ENCODE results near the gene PSMA5.

Gene PSMA5

GRCh38 chr1:109472779-109473178, 46.5 kb upstream of the PSMA5 start (continued):
- no peak for TF ChIP-seq ZNF600 (tag by site-specific recombination; IDR thresholded peaks at IDR 0.05)
- no peak for TF ChIP-seq ZNF266 (tag by site-specific recombination; IDR thresholded peaks at IDR 0.05; ENCODE audit: low read depth)
- TF ChIP-seq TCF7L2 (IDR thresholded peaks at IDR 0.05; ENCODE audit: borderline replicate concordance, low read depth, low read length), result no peak
- TF ChIP-seq PRDM1 (tag by site-specific recombination; IDR thresholded peaks at IDR 0.05), result no peak
- no peak for TF ChIP-seq ZNF354C (tag by site-specific recombination; IDR thresholded peaks at IDR 0.05; ENCODE audit: borderline replicate concordance, low read depth)
- no peak for TF ChIP-seq KLF10 (tag by site-specific recombination; IDR thresholded peaks at IDR 0.05)
- TF ChIP-seq SP7 (tag by site-specific recombination; IDR thresholded peaks at IDR 0.05), result no peak

GRCh38 chr1:109470245-109470644, 44.0 kb upstream of the PSMA5 start:
- H3K4me1 ChIP-seq (ENCODE audit: control insufficient read depth, insufficient read depth, low read length), result no peaks in the 10 kb centered on the region; the same call in 1 of the 2 replicates
- POLR2A ChIA-PET, result interaction anchor here (1.0 kb wide), 1 partner anchor 45 kb away, joined by 5 read pairs; the partner anchor contains the start of gene PSMA5
- CTCF ChIA-PET, result interaction anchor here (0.7 to 2.3 kb wide), 6 partner anchors 12 to 170 kb away, joined by 3 to 13 read pairs (median 4); partner anchors contain the start of gene CYB561D1
- H3K4me3 ChIP-seq (ENCODE audit: low read depth, low read length), result no peak overlapping the region
- TF ChIP-seq SP2 (tag by site-specific recombination; IDR thresholded peaks at IDR 0.05), result no peak
- no peak for TF ChIP-seq ZNF426 (tag by site-specific recombination; IDR thresholded peaks at IDR 0.05)
- peak; percentile 33; the same call in 1 of the 2 replicates for TF ChIP-seq EGR2 (tag by site-specific recombination; IDR thresholded peaks at IDR 0.05; ENCODE audit: low read depth)
- TF ChIP-seq ZNF48 (tag by site-specific recombination; IDR thresholded peaks at IDR 0.05), result no peak
- TF ChIP-seq KLF8 (tag by site-specific recombination; IDR thresholded peaks at IDR 0.05), result 0 out of 2 replicates have a peak, but pooled peaks have one; percentile 21
- no peak for TF ChIP-seq ZNF302 (tag by site-specific recombination; IDR thresholded peaks at IDR 0.05; ENCODE audit: low read depth)
- no peak; the same call in 1 of the 2 replicates for TF ChIP-seq ZNF335 (tag by site-specific recombination; conservative IDR thresholded peaks at IDR 0.05)
- TF ChIP-seq ZFHX2 (tag by site-specific recombination; conservative IDR thresholded peaks at IDR 0.05), result 0 out of 2 replicates have a peak, but pooled peaks have one; percentile 18
- TF ChIP-seq ZNF214 (tag by site-specific recombination; IDR thresholded peaks at IDR 0.05; ENCODE audit: borderline replicate concordance), result no peak
- TF ChIP-seq ZNF580 (tag by site-specific recombination; IDR thresholded peaks at IDR 0.05), result no peak
- no peaks in the 10 kb centered on the region for H3K36me3 ChIP-seq (ENCODE audit: control insufficient read depth in 2 of 2, insufficient read depth in 1 of 2, low read length in 2 of 2)
- no peak overlapping the region for H3K27ac ChIP-seq (ENCODE audit: extremely low read depth, low read depth, low read length)
- no peaks in the 10 kb centered on the region for H3K9me3 ChIP-seq (ENCODE audit: control insufficient read depth, insufficient read depth, low read depth, low read length)

GRCh38 chr1:109468903-109469302, 42.7 kb upstream of the PSMA5 start:
- no peaks in the 10 kb centered on the region for H3K9me3 ChIP-seq (ENCODE audit: control insufficient read depth, insufficient read depth, low read depth, low read length)
- H3K4me1 ChIP-seq (ENCODE audit: control insufficient read depth, insufficient read depth, low read length), result no peaks in the 10 kb centered on the region; the same call in 1 of the 2 replicates
- H3K4me3 ChIP-seq (ENCODE audit: low read depth, low read length), result no peak overlapping the region
- no peaks in the 10 kb centered on the region for H3K36me3 ChIP-seq (ENCODE audit: control insufficient read depth in 2 of 2, insufficient read depth in 1 of 2, low read length in 2 of 2)
- CTCF ChIA-PET, result interaction anchor here (0.6 to 2.3 kb wide), 7 partner anchors 10 to 64 kb away, joined by 3 to 13 read pairs (median 5); partner anchors contain the start of genes CYB561D1 and PSMA5
- no peak overlapping the region for H3K27ac ChIP-seq (ENCODE audit: extremely low read depth, low read depth, low read length)
- POLR2A ChIA-PET, result interaction anchor here (1.3 kb wide), 1 partner anchor 15 kb away, joined by 4 read pairs; the partner anchor contains the start of gene ATXN7L2
- TF ChIP-seq ZBTB7A (tag by site-specific recombination; IDR thresholded peaks at IDR 0.05; ENCODE audit: low read depth), result no peak
- TF ChIP-seq ZBTB20 (tag by site-specific recombination; IDR thresholded peaks at IDR 0.05), result peak; percentile 34; the same call in 1 of the 2 replicates
- no peak for TF ChIP-seq ZFP3 (tag by site-specific recombination; IDR thresholded peaks at IDR 0.05; ENCODE audit: low read depth)
- peak; percentile 45; the same call in 1 of the 2 replicates for TF ChIP-seq PRDM6 (tag by site-specific recombination; IDR thresholded peaks at IDR 0.05)
- no peak for TF ChIP-seq ZNF148 (tag by site-specific recombination; IDR thresholded peaks at IDR 0.05; ENCODE audit: borderline replicate concordance)
- TF ChIP-seq ZNF658 (tag by site-specific recombination; IDR thresholded peaks at IDR 0.05), result no peak
- TF ChIP-seq MYNN (tag by site-specific recombination; IDR thresholded peaks at IDR 0.05; ENCODE audit: borderline replicate concordance), result no peak
- TF ChIP-seq ZNF366 (tag by site-specific recombination; conservative IDR thresholded peaks at IDR 0.05), result no peak
- TF ChIP-seq ZNF24 (tag by site-specific recombination; IDR thresholded peaks at IDR 0.05), result no peak
- TF ChIP-seq ZSCAN30 (tag by site-specific recombination; IDR thresholded peaks at IDR 0.05), result no peak
- TF ChIP-seq GLI4 (tag by site-specific recombination; IDR thresholded peaks at IDR 0.05), result no peak
- no peak for TF ChIP-seq ZNF416 (tag by site-specific recombination; IDR thresholded peaks at IDR 0.05)
- no peak for TF ChIP-seq OVOL3 (tag by site-specific recombination; IDR thresholded peaks at IDR 0.05)
- TF ChIP-seq ZBTB8A (tag by site-specific recombination; IDR thresholded peaks at IDR 0.05), result no peak
- TF ChIP-seq FEZF1 (tag by site-specific recombination; IDR thresholded peaks at IDR 0.05), result no peak

Measured in HEK293 (cell line).